Hematopoietic multipotent progenitor cell treated with erythropoietin and hydrocortisone succinate and interleukin-3 and kit ligand, for 17 days (in vitro differentiated cells): ENCODE results near the gene SCRN2.

ENCODE experiments used
- DNase-seq: peaks from one replicate; pipeline ENCODE4 v3.0.0-alpha.2; 2015; ENCODE audit warnings: low spot score

Gene SCRN2

DNA sequence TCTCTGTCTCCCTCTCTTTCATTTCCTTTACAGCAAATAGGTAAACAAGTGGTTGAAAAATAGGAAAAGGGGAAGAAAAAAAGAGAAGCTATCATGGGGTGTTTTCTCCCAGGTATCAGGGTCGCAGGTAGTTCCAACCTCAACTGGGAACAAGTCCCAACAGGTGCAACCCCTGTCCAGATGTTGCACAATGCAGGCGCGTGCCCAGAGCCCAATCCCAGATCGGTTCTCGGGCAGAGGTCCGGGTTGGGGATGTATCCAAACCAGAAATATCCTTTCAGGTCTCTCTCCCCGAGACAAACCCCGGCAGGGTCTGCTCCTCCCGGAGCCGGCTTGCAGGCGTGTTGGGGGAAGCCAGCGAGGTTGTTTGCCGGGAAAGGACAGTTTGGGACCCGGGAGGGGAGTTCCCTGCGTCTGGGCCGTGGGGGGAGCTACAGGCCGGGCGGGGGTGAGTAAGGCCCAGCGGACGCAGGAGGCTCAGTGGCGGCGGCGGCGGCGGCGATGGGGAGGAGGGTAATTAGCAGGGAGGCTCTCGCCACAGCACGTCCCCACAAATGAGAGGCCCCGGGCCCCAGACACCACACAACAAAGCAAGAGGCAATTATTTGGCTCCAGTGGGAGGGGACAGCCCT, 31.1 kb upstream of the SCRN2 start:
- DNase-seq = no peak

GRCh38 chr17:47871048-47871447, 30.0 kb upstream of the SCRN2 start:
- no peak for DNase-seq

GRCh38 chr17:47870056-47870455, 29.0 kb upstream of the SCRN2 start:
- no peak for DNase-seq

- no peak for DNase-seq
Observed at GRCh38 chr17:47869114-47869513, 28.0 kb upstream of the SCRN2 start.

GRCh38 chr17:47867813-47868533, 26.9 kb upstream of the SCRN2 start:
- DNase-seq = no peak

- DNase-seq = no peak
Observed at GRCh38 chr17:47866941-47867340, 25.9 kb upstream of the SCRN2 start.

DNA sequence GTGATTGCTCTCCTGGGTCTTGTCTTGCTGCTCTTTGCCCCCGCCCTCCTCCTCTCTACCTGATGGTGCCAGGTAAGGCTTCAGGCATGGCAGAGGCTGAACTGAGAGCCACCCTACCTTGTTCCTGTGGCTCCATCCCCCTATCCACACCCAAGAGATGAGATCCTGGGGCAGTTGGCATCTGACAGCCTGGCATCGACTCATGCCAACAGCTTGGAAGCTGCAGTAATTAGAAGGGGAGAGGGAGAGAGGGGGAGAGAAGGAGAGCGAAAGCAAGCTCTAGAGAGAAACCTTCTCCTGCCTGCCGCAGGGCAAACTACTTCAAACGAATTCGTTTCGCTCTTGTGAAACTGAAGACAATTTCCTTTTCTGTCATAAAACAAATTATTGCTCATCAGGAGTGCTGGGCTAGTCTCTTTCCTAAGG, 23.7 kb upstream of the SCRN2 start:
- DNase-seq = no peak

DNA sequence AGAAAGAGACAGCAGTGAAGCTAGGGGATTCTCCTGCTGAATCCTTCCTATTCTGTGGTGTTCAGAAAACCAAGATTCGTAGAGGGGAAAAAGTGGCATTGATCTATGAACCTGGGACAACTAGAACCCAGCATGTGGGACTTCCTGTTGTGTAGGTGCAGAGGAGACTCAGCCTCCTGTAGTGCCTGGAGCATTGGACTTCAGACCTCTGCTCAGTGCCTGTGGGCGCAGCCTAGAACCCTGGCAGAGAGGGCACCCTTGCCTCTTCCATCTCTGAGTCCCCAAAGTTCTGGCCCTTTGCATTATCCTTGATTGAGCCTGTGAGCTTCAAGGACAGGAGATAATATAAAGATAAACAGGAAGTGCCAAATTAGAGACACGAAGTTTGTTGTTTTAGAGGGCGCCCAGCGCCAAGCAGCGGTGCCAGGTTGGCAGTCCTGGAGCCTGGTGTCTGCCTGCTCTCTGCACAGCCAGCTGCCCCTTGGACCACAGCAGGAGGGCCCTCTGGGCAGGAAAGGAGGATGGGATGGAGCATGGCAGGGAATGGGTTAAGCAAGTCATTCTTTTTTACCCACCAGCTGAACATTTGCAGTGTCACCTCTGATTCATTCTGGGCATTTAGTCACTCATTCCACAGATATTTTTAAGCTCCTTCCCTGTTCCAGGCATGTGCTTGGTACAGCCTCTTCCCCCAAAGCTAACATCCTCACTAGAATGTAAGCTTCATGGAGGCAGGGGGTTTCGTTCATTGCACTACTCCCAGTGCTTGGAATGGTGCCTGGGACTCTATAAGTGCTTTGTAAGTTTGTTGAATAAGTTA, 21.8 kb upstream of the SCRN2 start:
- DNase-seq = no peak

DNA sequence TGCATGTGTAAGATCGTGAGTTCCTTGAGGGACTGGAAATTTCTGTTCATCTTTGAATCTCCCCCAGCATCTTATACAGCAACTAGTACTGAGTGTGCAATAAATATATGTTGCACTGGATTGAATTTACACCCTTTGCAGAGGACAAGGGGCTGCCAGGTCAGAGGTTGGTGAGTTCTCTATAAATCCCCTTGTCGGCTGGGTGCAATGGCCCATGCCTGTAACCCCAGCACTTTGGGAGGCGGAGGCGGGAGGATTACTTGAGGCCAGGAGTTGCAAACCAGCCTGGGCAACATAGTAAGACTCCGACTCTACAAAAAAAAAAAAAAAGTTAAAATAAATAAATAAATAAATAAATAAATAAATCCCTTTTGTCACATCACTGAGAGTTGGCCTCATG, 19.3 kb upstream of the SCRN2 start:
- DNase-seq = no peak

DNA sequence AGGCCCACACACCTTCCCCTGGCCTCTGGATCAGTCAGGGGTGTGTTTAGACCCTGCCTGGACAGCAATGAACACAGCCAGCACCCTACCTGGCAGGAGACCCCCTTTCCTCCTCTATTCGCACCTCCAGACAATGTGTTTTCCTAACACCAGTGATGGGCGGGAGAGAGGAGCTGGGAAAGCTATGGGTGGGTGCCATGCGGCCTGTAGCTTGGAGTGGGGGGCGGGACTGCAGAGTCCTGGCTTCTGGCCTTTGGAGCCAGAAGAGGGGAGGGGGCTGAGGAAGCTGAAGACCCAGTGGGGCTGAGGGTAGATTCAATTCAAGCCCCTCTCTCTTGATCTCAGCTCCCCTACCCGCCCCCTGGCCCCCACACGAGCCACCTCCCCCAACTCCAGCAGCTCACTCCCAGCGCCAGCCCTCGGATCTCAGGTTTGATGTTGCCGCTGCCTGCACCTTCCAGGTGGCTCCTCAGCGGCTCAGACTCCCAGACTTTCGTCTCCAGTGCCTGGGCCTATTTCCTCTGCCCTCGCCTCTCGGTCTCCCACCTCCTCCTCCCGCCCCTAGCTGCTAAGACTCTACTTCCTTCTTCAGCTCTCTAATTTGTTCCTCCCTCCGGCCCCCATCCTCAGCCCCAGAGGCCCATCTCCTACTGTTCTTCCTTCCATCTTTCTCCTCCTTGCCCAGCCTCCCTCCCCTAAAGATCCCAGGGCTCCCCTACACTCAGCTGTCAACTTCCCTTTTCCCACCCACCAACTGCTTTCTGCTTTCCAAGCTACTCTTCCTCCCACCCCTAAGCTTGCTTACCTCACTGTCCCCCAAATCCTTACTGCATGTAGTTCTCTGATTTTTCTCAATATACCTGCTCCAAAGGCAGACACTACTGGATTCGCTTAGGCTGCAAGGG, 16.7 kb upstream of the SCRN2 start:
- DNase-seq = no peak

- DNase-seq = no peak
Observed at GRCh38 chr17:47856830-47857229, 15.8 kb upstream of the SCRN2 start.

DNA sequence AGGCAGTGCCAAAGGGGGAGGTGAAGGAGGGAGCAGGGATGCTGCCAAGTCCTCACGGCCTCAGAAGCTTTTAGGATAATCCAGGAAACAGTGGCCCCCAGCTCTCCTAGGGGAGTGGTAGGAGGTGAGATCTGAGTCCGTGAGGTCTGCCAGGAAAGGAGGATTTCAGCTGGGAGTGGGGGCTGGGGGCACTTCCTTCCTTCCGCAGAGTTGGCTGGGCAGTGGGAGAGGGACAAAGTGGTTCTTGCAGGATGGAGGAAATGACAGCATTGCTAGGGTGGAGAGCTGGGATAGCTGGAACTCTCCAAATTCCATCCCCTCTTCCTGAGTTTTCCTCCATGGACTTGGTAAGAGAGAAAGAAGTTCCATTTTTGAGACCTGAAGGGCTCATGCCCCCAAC, 14.7 kb upstream of the SCRN2 start:
- DNase-seq = no peak

DNA sequence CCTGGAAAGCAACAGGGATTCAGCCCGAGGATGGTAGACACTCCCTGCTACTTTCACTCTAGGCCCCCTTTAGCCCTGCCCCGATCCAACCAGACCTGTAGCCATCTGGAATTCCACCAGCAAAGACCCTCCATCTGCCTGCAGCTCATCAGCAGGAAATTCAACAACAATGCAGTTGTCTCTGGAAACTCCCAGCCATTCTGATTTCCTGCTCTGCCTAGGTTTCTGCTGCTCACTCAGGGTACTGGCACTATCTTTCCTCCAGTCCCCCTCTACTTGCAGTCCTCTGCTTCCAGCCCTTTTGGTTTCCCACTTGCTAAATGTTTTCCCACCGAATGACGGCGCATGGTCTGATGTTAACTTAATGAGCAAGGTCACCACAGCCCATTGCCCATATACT, 12.5 kb upstream of the SCRN2 start:
- no peak for DNase-seq

DNA sequence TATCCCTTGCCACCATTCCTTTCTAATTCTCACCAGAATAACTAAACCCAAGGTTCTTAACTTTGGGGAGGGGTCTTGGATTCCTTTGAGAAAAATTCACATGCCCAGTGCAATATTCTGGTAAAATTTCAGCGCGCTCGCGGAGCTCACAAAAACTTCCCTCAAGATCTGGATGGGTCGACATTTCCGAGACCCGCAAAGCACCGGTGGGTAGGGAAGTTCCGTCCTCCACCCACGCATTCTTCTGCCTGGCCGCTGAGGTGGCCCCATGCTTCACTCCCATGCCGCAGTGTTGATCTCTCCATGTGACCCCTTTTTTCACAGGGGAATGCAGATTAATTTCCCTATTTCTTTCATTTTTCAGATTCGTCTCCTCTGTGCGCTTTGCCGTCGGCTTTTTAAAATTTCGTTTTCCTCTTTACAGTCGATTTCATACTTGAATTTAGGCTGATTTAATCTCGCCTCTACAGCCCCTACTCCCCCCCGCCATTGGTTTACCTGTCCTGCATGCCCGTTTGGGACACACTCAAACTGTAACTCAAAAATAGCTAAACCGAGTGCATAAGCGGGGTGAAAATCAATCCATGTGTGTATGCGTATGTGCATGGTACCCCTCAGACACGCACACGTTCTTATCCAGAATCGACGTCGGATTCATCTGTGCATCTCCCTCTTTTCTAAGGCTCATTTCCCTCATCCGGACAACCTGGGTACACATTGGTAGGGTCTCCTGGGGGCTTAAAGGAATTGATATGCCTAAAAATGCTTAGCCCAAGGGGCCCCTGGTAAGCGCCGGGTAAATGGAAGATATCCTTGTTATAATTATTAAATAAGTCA, 11.3 kb upstream of the SCRN2 start:
- no peak for DNase-seq

DNA sequence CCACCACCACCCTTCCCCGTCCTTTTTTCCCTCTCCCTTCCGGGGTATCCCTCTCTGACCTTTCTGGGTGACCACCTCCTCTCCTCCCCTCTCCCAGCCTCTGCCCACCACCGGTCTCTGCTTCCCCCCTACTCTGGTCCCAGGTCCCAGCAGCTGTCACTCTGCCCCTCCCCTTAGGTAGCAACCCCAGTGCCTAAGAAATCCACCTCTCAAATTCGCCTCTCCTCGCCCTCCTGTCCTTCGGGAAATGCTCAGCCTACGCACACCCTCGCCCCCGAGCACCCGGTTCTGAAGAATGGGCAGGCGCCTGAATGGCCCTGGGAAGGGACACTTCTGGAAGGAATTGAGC, 10.7 kb upstream of the SCRN2 start:
- no peak for DNase-seq

GRCh38 chr17:47850692-47851573, 9.9 kb upstream of the SCRN2 start, which contains the start of gene SP6:
TSS of gene SP6 (minus strand) at chr17:47851163. CDS start at chr17:47848429, 2,734 bp downstream.
- DNase-seq = no peak

DNA sequence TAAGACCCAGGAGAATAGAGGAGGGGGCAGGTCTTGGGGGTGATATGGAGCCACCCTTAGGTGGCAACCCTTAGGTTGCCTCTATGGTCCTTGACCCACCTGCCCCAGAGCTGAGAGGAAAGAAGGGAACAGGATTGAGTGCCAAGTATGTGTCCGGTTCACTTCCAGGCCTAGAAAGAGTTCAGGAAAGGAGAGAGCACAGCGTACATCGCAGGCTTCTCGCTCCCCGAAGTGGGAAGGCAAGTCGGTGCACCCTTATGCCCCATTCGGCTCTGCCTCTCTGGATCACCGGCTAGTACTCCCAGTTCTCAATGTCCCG, 9.3 kb upstream of the SCRN2 start:
- DNase-seq = no peak

GRCh38 chr17:47848198-47848513, 7.1 kb upstream of the SCRN2 start:
- DNase-seq = no peak

DNA sequence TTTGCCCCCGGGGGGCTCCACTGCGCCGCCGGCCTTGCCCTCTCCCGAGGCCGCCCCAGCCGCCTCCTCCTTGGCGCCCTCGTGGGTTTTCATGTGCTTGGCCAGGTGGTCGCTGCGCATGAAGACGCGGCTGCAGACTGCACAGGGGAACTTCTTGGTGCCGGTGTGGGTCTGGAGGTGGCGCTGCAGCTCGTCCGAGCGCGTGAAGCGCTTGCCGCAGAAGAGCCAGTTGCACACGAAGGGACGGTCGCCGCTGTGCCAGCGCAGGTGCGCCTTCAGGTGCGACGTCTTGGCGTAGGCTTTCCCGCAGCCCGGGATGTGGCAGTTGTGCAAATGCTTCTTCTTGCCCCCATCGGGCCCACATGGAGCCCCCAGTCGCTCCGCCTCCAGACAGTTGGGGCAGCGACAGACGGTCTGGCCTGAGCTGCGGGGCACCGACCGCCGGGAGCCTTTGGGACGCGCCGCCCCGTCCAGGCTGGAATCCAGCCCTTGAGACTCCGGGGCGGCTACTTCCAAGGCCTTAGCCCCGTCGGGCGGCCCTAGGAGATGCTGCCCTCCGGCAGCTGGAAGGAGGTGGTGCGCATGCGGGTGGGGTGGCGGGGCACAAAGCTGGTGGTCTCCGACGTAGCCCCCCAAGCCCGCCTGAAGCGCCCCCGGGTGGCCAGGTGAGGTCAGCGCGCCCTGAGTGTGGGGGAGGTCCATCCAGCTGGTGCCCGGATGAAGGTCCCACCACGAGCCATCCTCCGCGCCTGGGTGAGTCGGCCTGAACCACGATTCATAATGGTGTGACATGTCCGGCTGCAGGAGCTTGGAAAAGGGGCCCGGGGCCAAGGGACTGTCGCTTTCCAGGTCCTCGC, 6.5 kb upstream of the SCRN2 start:
- DNase-seq = no peak
